Bronchial epithelial cell (primary cell): ENCODE results near the gene RPLP1. TPM values are rescaled to one million over a fixed set of nuclear protein-coding genes. Genes with fewer than 3 reads are reported as not detected.
A peak's percentile ranks its signal among the peaks of the same experiment; 100 is the strongest.

Source experiments
- DNase-seq: peaks from one replicate; pipeline ENCODE4 v3.0.0-alpha.2; 2010; ENCODE audit warnings: low read depth
- FAIRE-seq: peaks from 2 replicates; lab custom pipeline; 2011; peaks lifted over from hg19 to GRCh38; lab: Jason Lieb, UNC
- H3K27me3 ChIP-seq: 2 replicates; pipeline ENCODE4 v1.5.1; 2011; ENCODE audit warnings: low read length; ENCODE audit not compliant: control insufficient read depth, insufficient read depth
- H3K36me3 ChIP-seq: 2 replicates; pipeline ENCODE4 v1.5.1; 2011; ENCODE audit warnings: low read length; ENCODE audit not compliant: control insufficient read depth, insufficient read depth
- H3K4me3 ChIP-seq: 2 replicates; pipeline ENCODE4 v1.5.1; 2011; ENCODE audit warnings: mild to moderate bottlenecking, low read depth, low read length, control low read depth
- total RNA-seq: library from RNA; depleted of rRNA; stranded (reverse); fragments of >200 nt; gene quantifications from 2 replicates; pipeline ENCODE4 v1.2.1, GENCODE V29; 2014
- TF ChIP-seq, protein P1 (sequence below): IDR thresholded peaks from 2 replicates; pipeline ENCODE4 v1.5.1; 2011; ENCODE audit warnings: mild to moderate bottlenecking, moderate library complexity, low read length, control low read depth, inconsistent platforms; ENCODE audit not compliant: insufficient read depth, severe bottlenecking

Gene RPLP1
- total RNA-seq: 47.4 and 57.4 TPM in 2 replicates

DNA sequence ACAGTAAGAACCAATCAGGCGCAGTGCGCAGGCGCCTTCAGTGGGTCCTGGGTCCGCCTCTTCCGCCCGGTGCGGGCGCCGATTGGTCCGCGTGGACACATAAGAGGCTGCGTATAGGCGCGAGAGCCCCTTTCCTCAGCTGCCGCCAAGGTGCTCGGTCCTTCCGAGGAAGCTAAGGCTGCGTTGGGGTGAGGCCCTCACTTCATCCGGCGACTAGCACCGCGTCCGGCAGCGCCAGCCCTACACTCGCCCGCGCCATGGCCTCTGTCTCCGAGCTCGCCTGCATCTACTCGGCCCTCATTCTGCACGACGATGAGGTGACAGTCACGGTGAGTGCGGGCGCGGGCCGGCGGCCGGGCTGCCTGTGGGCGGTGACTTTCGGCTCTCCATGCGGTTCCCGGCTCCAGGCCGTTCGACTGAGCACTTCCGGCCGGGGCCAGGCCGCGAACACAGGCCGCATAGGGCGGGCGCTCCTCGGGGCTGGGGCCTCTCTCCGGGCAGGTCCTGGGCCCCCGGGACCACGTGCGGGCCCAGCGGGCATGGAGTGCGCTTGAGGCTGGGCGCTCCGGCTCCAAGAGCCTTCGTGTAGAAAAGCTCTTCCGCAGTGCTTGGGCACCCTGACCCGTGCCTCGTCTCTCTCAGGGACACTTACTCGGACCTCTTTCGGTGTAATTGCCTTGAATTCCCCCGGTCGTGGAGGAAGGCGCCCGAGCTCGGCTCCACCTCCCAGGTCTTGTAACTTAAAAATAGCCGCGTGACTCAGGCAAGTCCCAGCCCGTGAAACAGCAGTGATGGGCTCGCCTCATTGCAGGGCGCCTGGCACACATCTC is at the start of gene RPLP1:
Gene RPLP1, plus strand, starts transcription at position 127 of the 830 bp plus-strand sequence. Its CDS starts 131 bp downstream, at position 258.
- peak within 1 kb of the TSS; percentile 87 for H3K4me3 ChIP-seq
- FAIRE-seq (no peak), DNase-seq (peak; percentile 83)
- TF ChIP-seq, protein P1, sequence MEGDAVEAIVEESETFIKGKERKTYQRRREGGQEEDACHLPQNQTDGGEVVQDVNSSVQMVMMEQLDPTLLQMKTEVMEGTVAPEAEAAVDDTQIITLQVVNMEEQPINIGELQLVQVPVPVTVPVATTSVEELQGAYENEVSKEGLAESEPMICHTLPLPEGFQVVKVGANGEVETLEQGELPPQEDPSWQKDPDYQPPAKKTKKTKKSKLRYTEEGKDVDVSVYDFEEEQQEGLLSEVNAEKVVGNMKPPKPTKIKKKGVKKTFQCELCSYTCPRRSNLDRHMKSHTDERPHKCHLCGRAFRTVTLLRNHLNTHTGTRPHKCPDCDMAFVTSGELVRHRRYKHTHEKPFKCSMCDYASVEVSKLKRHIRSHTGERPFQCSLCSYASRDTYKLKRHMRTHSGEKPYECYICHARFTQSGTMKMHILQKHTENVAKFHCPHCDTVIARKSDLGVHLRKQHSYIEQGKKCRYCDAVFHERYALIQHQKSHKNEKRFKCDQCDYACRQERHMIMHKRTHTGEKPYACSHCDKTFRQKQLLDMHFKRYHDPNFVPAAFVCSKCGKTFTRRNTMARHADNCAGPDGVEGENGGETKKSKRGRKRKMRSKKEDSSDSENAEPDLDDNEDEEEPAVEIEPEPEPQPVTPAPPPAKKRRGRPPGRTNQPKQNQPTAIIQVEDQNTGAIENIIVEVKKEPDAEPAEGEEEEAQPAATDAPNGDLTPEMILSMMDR: no peak
- H3K36me3 ChIP-seq: peaks cover 7% of the 10 kb centered on the region
- no peaks in the 10 kb centered on the region for H3K27me3 ChIP-seq

DNA sequence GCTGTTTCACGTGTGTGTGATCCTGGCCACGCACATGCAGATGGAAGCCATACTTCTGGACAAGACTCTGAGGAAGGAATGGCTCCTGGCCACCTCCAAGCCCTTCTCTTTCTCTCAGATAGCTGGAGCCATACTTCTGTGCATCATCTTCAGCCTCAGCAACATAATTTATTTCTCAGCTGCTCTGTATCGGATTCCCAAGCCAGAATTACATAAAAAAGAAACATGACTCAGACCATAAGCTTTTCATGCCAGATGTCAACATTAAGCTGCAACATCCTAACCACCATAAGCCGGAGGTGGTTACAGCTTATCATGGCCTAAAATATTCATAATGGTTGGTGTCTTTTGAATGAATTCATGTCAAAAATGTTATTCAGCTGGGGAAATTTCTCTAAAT is 49.0 kb upstream of the RPLP1 start:
- no peak overlapping the region for H3K4me3 ChIP-seq
- FAIRE-seq (no peak), DNase-seq (peak; percentile 35)

DNA sequence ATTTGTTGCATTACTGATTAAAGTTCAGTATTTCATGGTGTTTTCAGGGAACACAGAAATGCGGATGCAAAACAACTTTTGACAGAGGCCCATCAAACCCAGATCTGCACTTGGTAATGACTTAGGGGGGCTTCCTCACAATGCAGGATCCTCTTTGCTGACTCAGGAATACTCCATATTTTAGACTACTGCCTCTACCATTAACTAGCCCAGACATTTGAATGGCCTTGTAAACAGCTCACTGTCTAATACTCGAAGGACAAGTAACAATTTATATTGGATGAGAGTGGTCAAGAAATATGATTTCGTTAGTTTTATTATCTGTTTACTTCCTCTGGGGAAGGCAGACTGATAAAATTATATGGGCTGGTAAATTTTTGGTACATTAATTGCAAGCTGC is 47.5 kb upstream of the RPLP1 start:
- no peak for FAIRE-seq
- Histone ChIP-seq H3K27me3 (no peaks in the 10 kb centered on the region), H3K4me3 (no peak overlapping the region), H3K36me3 (no peaks in the 10 kb centered on the region)
- TF ChIP-seq, protein P1: no peak
- no peak for DNase-seq

More for the DNA sequence above, 49.0 kb upstream of the RPLP1 start:
- TF ChIP-seq, protein P1: no peak
- H3K36me3 ChIP-seq: no peaks in the 10 kb centered on the region
- no peaks in the 10 kb centered on the region for H3K27me3 ChIP-seq

DNA sequence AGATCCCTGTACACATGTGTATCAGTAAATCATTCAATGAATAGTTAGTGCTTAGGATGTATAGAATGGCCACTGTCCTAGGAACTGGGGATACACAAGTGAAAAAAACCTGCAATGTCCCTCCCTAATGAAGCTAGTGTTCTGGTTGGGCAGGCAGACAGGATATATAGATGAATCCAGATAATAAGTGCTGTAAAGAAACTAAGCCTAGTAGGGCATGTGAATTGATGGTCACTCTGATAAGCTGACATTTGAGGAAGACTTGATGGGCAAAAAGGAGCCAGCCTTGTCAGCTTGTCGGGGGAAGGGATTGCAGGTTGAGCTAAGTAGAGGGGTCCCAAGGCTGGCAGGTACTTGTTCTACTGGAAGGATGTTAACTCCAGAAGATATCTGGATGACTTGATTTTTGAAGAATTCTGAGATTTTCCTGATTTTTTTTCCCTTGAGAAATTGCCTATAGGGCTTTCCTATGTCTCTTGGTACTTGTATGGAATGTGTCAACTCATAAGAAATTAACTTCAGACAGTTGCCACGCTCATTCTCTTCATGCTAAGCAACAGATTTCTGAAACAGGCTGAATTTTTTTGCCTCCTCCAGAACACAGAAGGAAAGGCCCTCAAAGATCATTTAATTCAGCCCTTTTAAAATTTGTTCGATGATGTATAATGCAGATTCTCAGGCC is 44.8 kb upstream of the RPLP1 start:
- Histone ChIP-seq H3K36me3 (no peaks in the 10 kb centered on the region), H3K27me3 (no peaks in the 10 kb centered on the region), H3K4me3 (no peak overlapping the region)
- no peak for DNase-seq
- TF ChIP-seq, protein P1: no peak
- no peak for FAIRE-seq

DNA sequence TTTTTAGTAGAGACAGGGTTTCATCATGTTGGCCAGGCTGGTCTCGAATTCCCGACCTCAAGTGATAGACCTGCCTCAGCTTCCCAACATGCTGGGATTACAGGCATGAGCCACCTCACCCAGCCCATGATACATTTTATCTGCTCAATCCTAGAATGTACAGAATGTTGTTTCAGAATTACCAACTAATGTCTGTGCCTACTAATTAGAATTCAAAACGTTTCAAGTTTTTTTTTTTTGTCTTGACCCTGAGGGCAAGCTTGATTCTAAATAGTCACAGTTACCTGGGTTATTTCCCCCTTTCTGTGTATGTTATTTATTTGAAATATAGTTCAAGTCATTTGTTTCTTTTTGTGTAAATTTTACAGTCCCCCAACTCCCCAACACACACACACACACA is 43.8 kb upstream of the RPLP1 start:
- DNase-seq (no peak), FAIRE-seq (no peak)
- Histone ChIP-seq H3K4me3 (no peak overlapping the region), H3K27me3 (no peaks in the 10 kb centered on the region), H3K36me3 (no peaks in the 10 kb centered on the region)
- TF ChIP-seq, protein P1: no peak
